ENCODE results near the gene PDE7B. TPM values are rescaled to one million over a fixed set of nuclear protein-coding genes. Genes with fewer than 3 reads are reported as not detected.

Gene PDE7B
- total and polyA plus RNA-seq, 2 of the 8 experiments (the other 6 are each of a cell fraction or from before 2014, with no cell fraction given), result not detected

GRCh38 chr6:136186363-136186762 is 334.9 kb downstream of the PDE7B start:
- Histone ChIP-seq H2BK5ac (ENCODE audit: low read depth, low read length) (no peak overlapping the region), H3K27ac (ENCODE audit: low read depth, low read length) (no peak overlapping the region), H4K20me1 (replicated peaks in 1 of 2; ENCODE audit: control insufficient read depth in 1 of 2, insufficient read depth in 2 of 2, low read length in 2 of 2) (no peaks in the 10 kb centered on the region), H3K23me2 (ENCODE audit: low read depth, low read length) (no peaks in the 10 kb centered on the region), H3K4me1 (replicated peaks in 1 of 4; ENCODE audit: control insufficient read depth in 3 of 4, insufficient read depth in 4 of 4, low read length in 3 of 4) (no peaks in the 10 kb centered on the region), H3K56ac (replicated peaks; ENCODE audit: insufficient read length, low read depth, low read length) (no peak overlapping the region), H3K14ac (ENCODE audit: insufficient read length) (no peak overlapping the region), H2BK15ac (ENCODE audit: low read length) (no peak overlapping the region), H3K23ac (ENCODE audit: insufficient read length) (no peak overlapping the region), H2BK120ac (replicated peaks; ENCODE audit: low read depth, low read length) (no peak overlapping the region), H4K91ac (replicated peaks; ENCODE audit: insufficient read length, low read length) (no peak overlapping the region), H3K9ac (replicated peaks in 1 of 4; ENCODE audit: extremely low read depth in 1 of 4, low read depth in 3 of 4, low read length in 3 of 4) (no peak overlapping the region), H3K18ac (ENCODE audit: extremely low read depth, low read length) (no peak overlapping the region), H2AK5ac (ENCODE audit: low read depth, low read length) (no peak overlapping the region), H3K4me2 (ENCODE audit: insufficient read depth in 1 of 2, low read depth in 2 of 2, low read length in 2 of 2) (no peak overlapping the region), H2AFZ (ENCODE audit: low read length) (no peak overlapping the region), H3K27me3 (replicated peaks in 1 of 4; ENCODE audit: control insufficient read depth in 3 of 4, extremely low read depth in 1 of 4, insufficient read depth in 3 of 4, low read length in 3 of 4) (no peaks in the 10 kb centered on the region), H3K36me3 (ENCODE audit: control insufficient read depth in 2 of 4, insufficient read depth in 4 of 4, low read length in 3 of 4) (no peaks in the 10 kb centered on the region), H4K5ac (ENCODE audit: insufficient read length, low read depth, low read length) (no peak overlapping the region), H3K9me3 (ENCODE audit: insufficient read depth in 2 of 2, low read depth in 1 of 2, low read length in 1 of 2) (no peaks in the 10 kb centered on the region), H2BK12ac (ENCODE audit: low read depth, low read length) (no peak overlapping the region), H2BK20ac (ENCODE audit: low read length) (no peak overlapping the region), H4K8ac (ENCODE audit: extremely low read depth, insufficient read depth, low read length) (no peak overlapping the region), H3K4ac (replicated peaks; ENCODE audit: insufficient read length, low read depth, low read length) (no peak overlapping the region), H3K79me2 (ENCODE audit: control insufficient read depth in 1 of 2, insufficient read depth in 2 of 2, low read length in 2 of 2) (no peaks in the 10 kb centered on the region), H3K79me1 (ENCODE audit: low read depth, low read length) (no peaks in the 10 kb centered on the region), H3K4me3 (ENCODE audit: extremely low read depth in 1 of 4, insufficient read depth in 2 of 4, low read depth in 3 of 4, low read length in 4 of 4) (no peak overlapping the region)
- no peak for TF ChIP-seq SRF (IDR thresholded peaks at IDR 0.05; ENCODE audit: low read depth, low read length)
- TF ChIP-seq CTBP2 (IDR thresholded peaks at IDR 0.05; ENCODE audit: borderline replicate concordance, insufficient read depth, insufficient read length, low read length), result no peak
- TF ChIP-seq TCF12 (IDR thresholded peaks at IDR 0.05; ENCODE audit: low read depth, low read length), result no peak
- TF ChIP-seq NANOG (IDR thresholded peaks at IDR 0.05; ENCODE audit: insufficient read depth, low read depth, low read length, poor library complexity, severe bottlenecking), result no peak
- TF ChIP-seq POLR2AphosphoS5 (IDR thresholded peaks at IDR 0.05; ENCODE audit: low read depth, low read length), result no peak
- no peak for TF ChIP-seq TAF7 (optimal IDR thresholded peaks at IDR 0.05; ENCODE audit: borderline replicate concordance, low read depth, low read length)
- CTCF ChIA-PET (ENCODE audit: partially characterized antibody), result interaction anchor here (1.0 to 1.1 kb wide), 2 partner anchors 16 to 152 kb away, joined by 3 to 4 read pairs; no protein-coding TSS in a partner anchor
- POLR2A ChIA-PET (ENCODE audit: partially characterized antibody), result interaction anchor here (0.6 kb wide), 1 partner anchor 517 kb away, joined by 3 read pairs; no protein-coding TSS in a partner anchor
- DNase-seq (ENCODE audit: low read depth in 1 of 2, low spot score in 2 of 2) (no peak), FAIRE-seq (no peak)
- WGBS, 2 experiments (ENCODE audit: extremely low coverage in 1 of 2, insufficient coverage in 1 of 2, insufficient read length in 1 of 2, insufficient replicate concordance in 2 of 2, low coverage in 1 of 2, low lambda C conversion rate in 2 of 2, missing lambda C conversion rate in 1 of 2), result 89% methylated on average over 1 of the region's 1 CpG; no CpG with 5 or more reads in 1 of the 2 experiments

All from H1 (cell line).